Measurements from ENCODE around the gene CFAP251.
"Not testable (repeated sequence)": the region's sequence is repeated elsewhere in the genome, so short reads cannot be mapped to it uniquely, and the experiment has no call there.

Gene CFAP251

DNA sequence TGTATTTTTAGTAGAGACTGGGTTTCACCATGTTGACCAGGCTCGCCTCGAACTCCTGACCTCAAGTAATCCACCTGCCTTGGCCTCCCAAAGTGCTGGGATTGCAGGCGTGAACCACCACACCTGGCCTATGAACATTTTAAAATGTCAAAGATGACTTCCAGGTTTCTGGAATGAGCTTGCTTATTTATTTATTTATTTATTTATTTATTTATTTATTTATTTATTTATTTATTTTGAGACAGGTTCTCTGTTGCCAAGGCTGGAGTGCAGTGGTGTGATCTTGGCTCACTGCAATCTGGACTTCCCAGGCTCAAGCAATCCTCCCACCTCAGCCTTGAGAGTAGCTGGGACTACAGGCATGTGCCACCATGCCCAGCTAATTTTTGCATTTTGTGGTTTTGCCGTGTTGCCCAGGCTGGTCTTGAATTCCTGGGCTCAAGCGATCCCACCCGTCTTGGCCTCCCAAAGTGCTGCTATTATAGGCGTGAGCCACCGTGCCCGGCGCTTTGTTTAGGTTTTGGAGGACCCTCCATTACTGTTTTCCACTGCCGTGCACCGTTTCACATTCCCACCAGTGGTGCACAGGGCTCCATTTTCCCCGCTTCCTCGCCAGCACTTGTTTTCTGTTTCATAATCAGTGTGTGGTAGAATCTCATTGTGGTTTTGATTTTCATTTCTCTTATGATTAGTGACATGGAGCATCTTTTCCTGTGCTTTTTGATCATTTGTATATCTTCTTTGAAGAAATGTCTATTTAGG, 6.4 kb upstream of the CFAP251 start:
- FAIRE-seq = no peak

GRCh38 chr12:121915841-121916321, 2.5 kb upstream of the CFAP251 start:
- FAIRE-seq = no peak

- FAIRE-seq = no peak
Observed at GRCh38 chr12:121916719-121917118, 1.7 kb upstream of the CFAP251 start.

DNA sequence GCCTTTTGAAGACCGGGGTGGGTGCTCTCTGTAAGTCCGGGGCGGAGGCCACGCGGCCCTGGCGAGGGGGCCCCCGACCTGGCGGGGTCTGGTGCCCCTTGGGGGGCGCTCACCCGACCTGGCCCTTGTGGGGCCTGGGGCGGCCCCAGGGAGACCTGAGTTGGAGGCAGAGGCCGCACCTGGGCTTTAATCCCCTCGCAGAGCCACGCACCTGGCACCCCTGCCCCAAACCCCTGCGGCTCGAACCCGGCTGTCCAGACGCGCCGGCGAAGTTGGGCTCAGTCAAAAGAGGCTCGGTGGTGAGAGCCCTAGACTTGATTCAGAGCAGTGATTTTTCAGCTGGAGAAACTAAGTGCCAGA, 267 bp downstream of the CFAP251 start:
- FAIRE-seq = no peak

DNA sequence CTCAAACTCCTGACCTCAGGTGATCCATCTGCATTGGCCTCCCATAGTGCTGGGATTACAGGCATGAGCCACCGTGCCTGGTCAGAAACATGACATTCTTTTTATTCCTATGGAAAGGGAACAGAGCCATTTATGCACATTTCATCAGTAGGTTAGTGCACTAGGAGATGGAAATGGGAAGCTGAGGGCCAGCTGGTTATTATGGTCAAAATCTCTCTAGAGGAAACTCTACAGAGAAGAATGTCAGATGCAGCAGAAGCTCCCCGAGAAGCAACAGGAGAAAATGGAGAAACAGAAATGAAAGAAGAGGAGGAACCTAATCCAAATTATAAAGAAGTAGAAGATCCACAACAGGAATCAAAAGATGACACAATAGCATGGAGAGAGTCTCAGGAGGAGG, 2.7 kb downstream of the CFAP251 start:
- no peak for FAIRE-seq

GRCh38 chr12:121925358-121925695, 6.9 kb downstream of the CFAP251 start:
- FAIRE-seq = no peak

DNA sequence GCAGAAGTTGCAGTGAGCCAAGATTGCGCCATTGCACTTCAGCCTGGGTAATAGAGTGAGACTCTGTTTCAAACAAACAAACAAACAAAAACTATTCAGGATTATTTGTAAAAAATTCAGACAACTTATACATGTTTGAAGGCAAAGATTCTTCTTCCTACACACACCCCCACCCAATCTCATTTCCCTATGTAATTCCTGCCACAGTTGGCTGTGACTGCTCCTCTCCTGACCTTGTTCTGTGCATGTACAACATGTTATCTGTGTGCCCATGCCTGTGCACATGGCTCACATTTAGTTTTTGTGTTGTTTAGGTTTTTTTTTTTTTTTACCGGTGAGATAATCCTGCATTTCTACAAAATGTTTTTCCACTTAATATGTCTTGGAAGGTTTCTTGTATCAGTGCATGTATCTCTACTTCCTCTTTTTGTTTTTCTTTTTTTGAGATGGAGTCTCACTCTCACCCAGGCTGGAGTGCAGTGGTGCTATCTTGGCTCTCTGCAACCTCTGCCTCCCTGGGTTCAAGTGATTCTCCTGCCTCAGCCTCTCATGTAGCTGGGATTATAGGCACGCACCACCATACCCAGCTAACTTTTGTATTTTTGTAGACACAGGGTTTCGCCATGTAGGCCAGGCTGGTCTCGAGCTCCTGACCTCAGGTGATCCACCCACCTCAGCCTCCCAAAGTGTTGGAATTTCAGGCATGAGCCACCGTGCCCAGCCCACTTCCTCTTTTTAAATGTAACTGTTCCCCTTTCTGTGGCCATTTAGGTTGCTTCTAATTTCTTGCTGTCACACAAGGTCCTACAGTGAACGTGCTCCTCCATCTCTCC, 8.7 kb downstream of the CFAP251 start:
- no peak for FAIRE-seq

DNA sequence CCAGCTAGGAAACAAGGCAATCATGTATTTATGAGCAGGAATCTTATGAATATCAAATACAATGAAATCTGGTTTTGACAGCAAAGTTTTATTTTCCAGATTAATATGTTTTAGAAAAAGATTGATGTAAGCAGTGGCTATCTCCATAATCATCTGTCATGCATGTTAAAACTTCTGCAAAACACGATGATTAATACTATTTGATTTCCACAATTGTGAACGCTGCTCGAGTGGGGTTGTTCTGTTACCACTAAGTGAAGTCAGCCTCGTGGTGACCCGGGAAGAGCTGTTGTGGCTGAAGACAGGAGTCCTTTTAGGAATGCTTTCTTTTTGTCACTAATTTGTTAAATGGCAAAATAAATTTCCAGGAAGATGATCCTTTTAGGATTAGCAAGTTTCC, 9.4 kb downstream of the CFAP251 start:
- FAIRE-seq = no peak

GRCh38 chr12:121929545-121929944, 11.2 kb downstream of the CFAP251 start:
- not testable (repeated sequence) for FAIRE-seq

DNA sequence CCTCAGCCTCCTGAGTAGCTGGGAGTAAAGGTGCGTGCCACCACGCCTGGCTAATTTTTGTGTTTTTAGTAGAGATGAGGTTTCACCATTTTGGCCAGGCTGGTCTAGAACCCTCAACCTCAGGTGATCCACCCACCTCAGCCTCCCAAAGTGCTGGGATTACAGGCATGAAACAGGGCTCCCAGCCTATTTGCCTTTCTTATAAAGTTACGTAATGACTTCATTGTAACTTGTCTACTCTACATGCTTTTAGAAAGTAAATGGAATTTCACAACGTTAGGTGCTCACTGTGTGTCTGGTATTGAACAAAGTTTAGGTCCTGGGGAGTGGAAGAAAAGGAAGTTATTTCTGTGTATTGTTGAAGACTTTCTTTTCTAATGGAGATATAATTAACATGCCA, 12.5 kb downstream of the CFAP251 start:
- no peak for FAIRE-seq

- no peak for FAIRE-seq
Observed at GRCh38 chr12:121932176-121932536, 13.8 kb downstream of the CFAP251 start.

DNA sequence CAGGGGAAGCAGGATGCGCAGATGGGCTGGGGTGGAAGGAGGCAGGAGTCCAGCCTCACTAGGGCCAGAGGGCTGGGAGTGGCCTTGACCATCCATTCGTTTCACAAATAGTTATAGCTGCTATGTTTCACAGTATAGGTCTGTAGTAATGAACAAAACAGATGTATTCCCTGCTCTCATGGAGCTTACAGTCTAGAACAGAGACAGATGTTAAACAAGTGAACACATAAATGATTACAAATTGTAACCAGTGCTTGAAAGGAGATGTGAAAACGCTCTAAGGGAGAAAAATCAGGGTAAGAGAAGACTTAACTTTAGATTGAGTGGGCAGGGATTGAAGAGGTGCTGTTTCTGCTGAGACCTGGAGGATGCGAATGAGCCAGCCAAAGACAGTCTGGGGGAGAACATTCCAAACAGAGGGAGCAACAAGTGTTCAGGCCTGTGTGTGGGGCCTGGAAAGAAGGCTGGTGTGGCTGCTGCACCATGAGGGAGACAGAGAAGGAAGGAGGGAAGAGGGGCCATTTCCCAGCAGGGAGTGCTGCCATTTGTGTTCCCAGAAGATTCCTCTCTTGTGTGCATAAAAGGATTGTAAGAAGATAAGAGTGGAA, 14.6 kb downstream of the CFAP251 start:
- no peak for FAIRE-seq

GRCh38 chr12:121933522-121934308, 15.3 kb downstream of the CFAP251 start:
- no peak for FAIRE-seq

DNA sequence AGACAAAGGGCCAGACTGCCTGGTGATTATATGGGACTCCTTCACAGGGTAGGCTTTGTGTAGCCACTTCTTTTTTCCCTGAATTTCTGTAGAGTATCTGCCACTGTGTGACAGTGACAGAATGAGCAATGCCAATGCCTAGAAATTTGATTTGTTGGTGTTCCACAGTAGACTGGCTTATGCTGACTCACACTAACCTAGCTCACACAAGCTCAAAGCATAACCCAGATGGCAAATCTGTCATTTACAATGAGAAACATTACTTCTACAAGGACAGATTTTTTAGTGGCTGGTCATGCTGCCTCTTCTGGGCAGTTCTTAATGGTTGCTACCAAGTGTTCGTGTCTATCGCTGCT, 15.9 kb downstream of the CFAP251 start:
- FAIRE-seq = no peak

DNA sequence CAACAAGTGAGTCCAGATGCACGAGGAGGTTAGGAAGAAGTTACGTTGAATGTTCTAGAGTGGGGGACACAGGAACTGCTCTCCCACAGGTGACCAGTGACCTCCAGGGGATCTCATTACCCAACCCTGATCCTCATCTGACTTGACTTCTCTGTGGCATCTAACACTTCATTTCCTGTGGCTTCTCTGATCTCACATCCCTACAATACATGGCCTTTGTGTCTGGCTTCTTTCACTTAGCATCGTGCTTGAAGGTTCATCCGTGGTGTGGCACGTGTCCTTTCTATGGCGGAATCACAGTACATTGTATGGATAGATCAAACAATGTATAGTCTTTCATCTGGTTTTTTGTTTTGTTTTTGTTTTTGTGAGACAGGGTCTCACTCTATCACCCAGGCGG, 19.3 kb downstream of the CFAP251 start:
- no peak for FAIRE-seq

- FAIRE-seq = no peak
Observed at GRCh38 chr12:121939186-121939585, 20.8 kb downstream of the CFAP251 start.

GRCh38 chr12:121939992-121940766, 21.8 kb downstream of the CFAP251 start:
- no peak for FAIRE-seq

GRCh38 chr12:121942145-121942718, 23.8 kb downstream of the CFAP251 start:
- no peak for FAIRE-seq

GRCh38 chr12:121943926-121944325, 25.5 kb downstream of the CFAP251 start:
- FAIRE-seq = no peak

GRCh38 chr12:121946313-121947025, 28.1 kb downstream of the CFAP251 start:
- FAIRE-seq = no peak

DNA sequence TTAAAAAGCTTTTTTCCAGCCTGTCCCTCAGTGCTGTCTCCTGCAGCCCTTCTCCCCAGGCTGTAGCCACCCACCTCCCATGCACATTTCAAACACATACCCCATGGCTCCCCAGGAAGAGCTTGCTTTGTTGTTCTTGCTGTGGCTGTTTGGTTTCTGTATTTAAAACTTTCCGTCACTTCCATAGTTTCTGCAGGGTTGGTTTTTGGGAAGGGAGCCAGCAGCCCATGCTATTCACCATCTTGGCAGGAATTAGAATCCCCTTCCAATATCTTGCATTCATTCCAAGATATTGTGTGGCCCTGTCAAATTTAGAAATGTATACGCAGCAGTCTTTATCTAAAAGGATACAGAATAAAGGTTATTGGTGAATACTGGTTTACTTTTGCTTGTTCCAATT, 29.6 kb downstream of the CFAP251 start:
- FAIRE-seq = no peak
